HepG2 (cell line): ENCODE measurements around the gene TEAD1. TPM values are rescaled to one million over a fixed set of nuclear protein-coding genes. Genes with fewer than 3 reads are reported as not detected.

Source experiments
- CREM ChIP-seq, 2 experiments: sonication (generic) in 1 of 2; formaldehyde crosslinking in 1 of 2; IDR thresholded peaks; 2 replicates each; pipeline versions ENCODE4 v1.4.0 to v1.6.1; 2016 to 2020; ENCODE audit warnings: antibody characterized with exemption in 1 of 2, mild to moderate bottlenecking in 1 of 2, missing genetic modification reagents in 1 of 2
- E2F1 ChIP-seq: sonication (generic); formaldehyde crosslinking; IDR thresholded peaks from 2 replicates; pipeline ENCODE4 v1.5.0; 2020; ENCODE audit warnings: missing genetic modification reagents
- ESRRA ChIP-seq: sonication (generic); formaldehyde crosslinking; IDR thresholded peaks from 2 replicates; pipeline ENCODE4 v1.5.1; 2020; ENCODE audit warnings: mild to moderate bottlenecking, low read depth, missing genetic modification reagents
- FLYWCH1 ChIP-seq: sonication (generic); formaldehyde crosslinking; IDR thresholded peaks from 2 replicates; pipeline ENCODE4 v1.8.1; 2023; ENCODE audit warnings: mild to moderate bottlenecking, missing genetic modification reagents
- HBP1 ChIP-seq: IDR thresholded peaks from 2 replicates; pipeline ENCODE4 v1.6.1; 2016; ENCODE audit warnings: low read depth, control low read depth
- HHEX ChIP-seq: IDR thresholded peaks from 2 replicates; pipeline ENCODE4 v1.6.1; 2016; ENCODE audit warnings: control low read depth
- HOXA5 ChIP-seq: sonication (generic); formaldehyde crosslinking; IDR thresholded peaks from 2 replicates; pipeline ENCODE4 v1.4.0; 2020; ENCODE audit warnings: missing genetic modification reagents
- KDM5A ChIP-seq: fragments of 200-600 bp; sonication (generic); IDR thresholded peaks from 2 replicates; pipeline ENCODE4 v1.7.0; 2018; ENCODE audit warnings: antibody characterized with exemption, mild to moderate bottlenecking, low read length, borderline replicate concordance
- MBNL3 ChIP-seq: fragments of 250-450 bp; sonication (Bioruptor Pico); conservative IDR thresholded peaks from 2 replicates; pipeline ENCODE4 v1.8.0; 2022; ENCODE audit warnings: mild to moderate bottlenecking, inconsistent platforms
- MED8 ChIP-seq: sonication (generic); formaldehyde crosslinking; IDR thresholded peaks from 2 replicates; pipeline ENCODE4 v1.8.1; 2023; ENCODE audit warnings: mild to moderate bottlenecking, missing genetic modification reagents; ENCODE audit not compliant: insufficient replicate concordance
- RAD21 ChIP-seq: fragments of 450-650 bp; formaldehyde crosslinking; IDR thresholded peaks from 2 replicates; pipeline ENCODE4 v1.5.0; 2020; ENCODE audit warnings: mild to moderate bottlenecking
- REST ChIP-seq, 2 experiments: IDR thresholded peaks; 2 replicates each; pipeline ENCODE4 v1.6.1; 2011 to 2012; ENCODE audit warnings: low read length in 2 of 2, borderline replicate concordance in 1 of 2, low read depth in 1 of 2, mild to moderate bottlenecking in 1 of 2, moderate library complexity in 1 of 2
- RFXANK ChIP-seq: IDR thresholded peaks from 2 replicates; pipeline ENCODE4 v1.6.1; 2016
- RORA ChIP-seq: sonication (generic); formaldehyde crosslinking; IDR thresholded peaks from 2 replicates; pipeline ENCODE4 v1.5.0; 2020; ENCODE audit warnings: mild to moderate bottlenecking, missing genetic modification reagents, moderate library complexity
- RXRA ChIP-seq: sonication (generic); formaldehyde crosslinking; IDR thresholded peaks from 2 replicates; pipeline ENCODE4 v1.5.1; 2020; ENCODE audit warnings: missing genetic modification reagents
- SALL1 ChIP-seq: sonication (generic); formaldehyde crosslinking; IDR thresholded peaks from 2 replicates; pipeline ENCODE4 v1.8.0; 2022; ENCODE audit warnings: mild to moderate bottlenecking, missing genetic modification reagents
- SIX4 ChIP-seq: sonication (generic); formaldehyde crosslinking; IDR thresholded peaks from 2 replicates; pipeline ENCODE4 v1.4.0; 2020; ENCODE audit warnings: missing genetic modification reagents
- ZFP37 ChIP-seq: sonication (generic); formaldehyde crosslinking; IDR thresholded peaks from 2 replicates; pipeline ENCODE4 v1.4.0; 2020; ENCODE audit warnings: missing genetic modification reagents, borderline replicate concordance
- ZNF432 ChIP-seq: sonication (generic); formaldehyde crosslinking; IDR thresholded peaks from 2 replicates; pipeline ENCODE4 v1.5.0; 2020; ENCODE audit warnings: missing genetic modification reagents, mild to moderate bottlenecking, borderline replicate concordance
- ZNF460 ChIP-seq: sonication (generic); formaldehyde crosslinking; IDR thresholded peaks from 2 replicates; pipeline ENCODE4 v1.5.1; 2020; ENCODE audit warnings: missing genetic modification reagents, mild to moderate bottlenecking, borderline replicate concordance
- ZNF569 ChIP-seq: sonication (generic); formaldehyde crosslinking; IDR thresholded peaks from 2 replicates; pipeline ENCODE4 v1.5.0; 2020; ENCODE audit warnings: mild to moderate bottlenecking, missing genetic modification reagents, moderate library complexity, borderline replicate concordance
- polyA plus RNA-seq, 8 experiments: library from polyadenylated mRNA; depleted of rRNA in 3 of 8; stranded (reverse) in 7 of 8; unstranded in 1 of 8; fragments of >200 nt; fragmentation: Illumina TruSeq in 4 of 8; extraction: Trizol in 4 of 8; gene quantifications; 2 replicates each; pipeline versions ENCODE4 v1.2.1 to v1.2.3, GENCODE V29; 2011 to 2016; ENCODE audit warnings: low read depth in 4 of 8, missing spikeins in 1 of 8, mixed read lengths in 1 of 8; ENCODE audit not compliant: insufficient read depth in 1 of 8
- total RNA-seq, 5 experiments: library from RNA; depleted of rRNA; stranded (reverse); fragments of >200 nt; fragmentation: Illumina TruSeq; extraction: Trizol; gene quantifications; 2 replicates each; pipeline ENCODE4 v1.2.3, GENCODE V29; 2016; ENCODE audit warnings: low read depth in 1 of 5

TEAD1 gene
- total and polyA plus RNA-seq, 2 of the 13 experiments (the other 11 are each of a cell fraction or from before 2014, with no cell fraction given), result 20.1 to 30.5 TPM

GRCh38 chr11:12692229-12693075, 18.2 kb downstream of the TEAD1 start (continued):
- TF ChIP-seq REST (IDR thresholded peaks at IDR 0.05; ENCODE audit: borderline replicate concordance in 1 of 2, low read depth in 1 of 2, low read length in 2 of 2), result no peak
- no peak for TF ChIP-seq MBNL3
- TF ChIP-seq SIX4 (CRISPR knock-in tag), result no peak
- TF ChIP-seq SALL1, result peak; percentile 88
- TF ChIP-seq ESRRA (CRISPR knock-in tag), result no peak
- TF ChIP-seq ZNF569 (CRISPR knock-in tag), result no peak
- no peak for TF ChIP-seq ZNF432
- no peak; the same call in 1 of the 2 replicates for TF ChIP-seq RAD21
- TF ChIP-seq RXRA, result 0 out of 2 replicates have a peak, but pooled peaks have one; percentile 25
- TF ChIP-seq MED8 (CRISPR knock-in tag), result no peak
- TF ChIP-seq RFXANK (CRISPR knock-in tag), result 0 out of 2 replicates have a peak, but pooled peaks have one; percentile 32
- no peak for TF ChIP-seq ZNF460 (CRISPR knock-in tag)
- TF ChIP-seq HOXA5 (CRISPR knock-in tag), result no peak
- TF ChIP-seq CREM (IDR thresholded peaks at IDR 0.05), result peak; percentile 83
- no peak for TF ChIP-seq CREM (CRISPR knock-in tag; IDR thresholded peaks at IDR 0.05)
- TF ChIP-seq HBP1 (CRISPR knock-in tag), result no peak
- TF ChIP-seq ZFP37 (CRISPR knock-in tag), result peak; percentile 2; the same call in 1 of the 2 replicates
- no peak for TF ChIP-seq RORA
- no peak for TF ChIP-seq FLYWCH1 (CRISPR knock-in tag)
- TF ChIP-seq E2F1, result no peak
- TF ChIP-seq HHEX (CRISPR knock-in tag), result no peak
- TF ChIP-seq KDM5A, result no peak
